Adrenal gland (tissue), 5 donors: ENCODE data around the gene CCDC57.

Experiments used
- CTCF ChIP-seq, 6 experiments: fragments of 450-650 bp in 4 of 6; fragments of 200-600 bp in 2 of 6; sonication (generic) in 1 of 6; IDR thresholded peaks; 1 replicate in 5 of 6; 2 replicates in 1 of 6; pipeline versions ENCODE4 v1.5.1 to v1.8.0; 2016 to 2021; ENCODE audit warnings: antibody characterized with exemption in 6 of 6, mild to moderate bottlenecking in 2 of 6, moderate library complexity in 1 of 6
- POLR2A ChIP-seq, 2 donors: fragments of 450-650 bp; IDR thresholded peaks; one replicate each; pipeline ENCODE4 v1.6.1; 2017; ENCODE audit warnings: antibody characterized with exemption in 2 of 2, mild to moderate bottlenecking in 2 of 2, moderate library complexity in 1 of 2
- donor health status: DM: no; HTN: no; CAD: no.

DNA sequence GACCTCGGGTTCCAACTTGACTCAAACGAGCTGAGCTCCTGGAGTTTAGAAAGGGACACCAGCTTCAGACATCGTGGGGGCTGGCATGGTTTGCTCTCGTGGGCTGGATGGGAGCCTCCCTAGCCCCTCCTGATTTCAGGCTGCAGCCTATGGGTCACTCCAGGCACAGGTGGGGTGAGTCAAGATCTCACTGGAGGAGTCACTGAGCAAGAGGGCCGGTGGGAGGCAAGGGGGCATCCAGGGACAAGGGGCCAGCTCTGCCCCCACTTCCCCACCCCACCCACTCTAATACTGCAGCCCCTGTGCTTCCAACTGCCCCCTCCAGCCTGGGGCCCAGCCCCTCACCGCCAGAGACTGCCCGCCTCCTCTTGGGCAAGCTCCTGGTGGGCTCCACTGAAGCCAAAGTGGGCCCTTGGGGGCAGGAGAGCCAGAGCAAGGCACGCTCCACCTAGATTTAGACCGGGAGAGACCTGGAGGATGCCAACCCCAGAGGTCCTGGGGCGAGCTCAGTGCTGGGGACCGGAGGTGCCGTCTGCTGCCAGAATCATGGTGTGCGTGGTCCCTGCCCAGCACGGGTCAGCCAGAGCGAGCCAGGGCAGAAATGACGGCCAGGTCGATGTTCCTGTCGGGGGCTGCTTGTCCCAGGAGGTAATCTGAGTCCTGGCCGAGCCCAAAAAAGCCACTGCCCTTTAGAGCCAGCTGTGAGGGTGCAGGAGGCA lies 22.6 kb upstream of the CCDC57 start:
- TF ChIP-seq CTCF (IDR thresholded peaks at IDR 0.05) (no peak), POLR2A (IDR thresholded peaks at IDR 0.05) (no peak)
